ENCODE measurements around the gene RUVBL2. TPM values are rescaled to one million over a fixed set of nuclear protein-coding genes. Genes with fewer than 3 reads are reported as not detected.

RUVBL2 gene
- total and polyA plus RNA-seq, 4 donors: 29.6 to 80.1 (median 49.6) TPM

DNA sequence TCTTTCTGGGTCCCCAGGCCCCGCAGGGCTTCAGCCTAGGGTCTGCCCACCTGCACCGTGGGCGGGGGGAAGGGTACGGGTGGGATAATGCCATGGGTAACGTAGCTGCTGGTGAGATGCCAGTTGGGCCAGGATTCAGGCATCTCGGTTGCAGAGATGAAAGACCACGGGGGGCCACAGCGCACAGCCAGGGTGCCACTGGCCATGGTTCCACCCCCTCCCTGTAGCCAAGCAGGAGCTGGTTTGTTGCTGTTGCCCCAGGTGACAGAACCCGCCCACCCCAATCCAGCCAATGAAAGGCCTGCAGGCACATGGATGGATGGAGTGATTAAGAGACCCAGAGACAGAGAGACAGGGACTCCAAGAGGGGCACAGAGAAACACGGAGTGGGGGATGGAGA lies 64.9 kb downstream of the RUVBL2 start:
- Histone ChIP-seq H3K27me3 (ENCODE audit: control insufficient read depth in 4 of 4, insufficient read depth in 4 of 4, low read length in 3 of 4) (no peaks in the 10 kb centered on the region), H3K9me3 (ENCODE audit: control insufficient read depth in 4 of 4, low read length in 3 of 4) (no peaks in the 10 kb centered on the region), H3K9ac (ENCODE audit: low read depth in 1 of 2, low read length in 2 of 2) (no peak overlapping the region), H3K36me3 (ENCODE audit: control insufficient read depth in 4 of 4, insufficient read depth in 3 of 4, low read depth in 1 of 4, low read length in 3 of 4) (no peaks in the 10 kb centered on the region), H3K4me1 (ENCODE audit: control insufficient read depth in 4 of 4, insufficient read depth in 4 of 4, low read length in 3 of 4) (peaks cover 0 to 22% (median 12%) of the 10 kb centered on the region in 4 donors), H3K27ac (ENCODE audit: low read depth in 1 of 2, low read length in 2 of 2) (no peak overlapping the region), H3K4me3 (ENCODE audit: low read depth in 1 of 3, low read length in 3 of 3) (no peak overlapping the region)
- DNase-seq (ENCODE audit: low spot score): no peak
- TF ChIP-seq HNF4G (IDR thresholded peaks at IDR 0.05): no peak
- no peak for TF ChIP-seq JUND (IDR thresholded peaks at IDR 0.05)
- TF ChIP-seq, protein P1, sequence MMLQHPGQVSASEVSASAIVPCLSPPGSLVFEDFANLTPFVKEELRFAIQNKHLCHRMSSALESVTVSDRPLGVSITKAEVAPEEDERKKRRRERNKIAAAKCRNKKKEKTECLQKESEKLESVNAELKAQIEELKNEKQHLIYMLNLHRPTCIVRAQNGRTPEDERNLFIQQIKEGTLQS (IDR thresholded peaks at IDR 0.05): no peak
- TF ChIP-seq HNF4A (conservative IDR thresholded peaks at IDR 0.05): no peak
- no peak for TF ChIP-seq FOXA1 (IDR thresholded peaks at IDR 0.05)
- no peak for TF ChIP-seq SP1 (IDR thresholded peaks at IDR 0.05)
- TF ChIP-seq, protein P2, sequence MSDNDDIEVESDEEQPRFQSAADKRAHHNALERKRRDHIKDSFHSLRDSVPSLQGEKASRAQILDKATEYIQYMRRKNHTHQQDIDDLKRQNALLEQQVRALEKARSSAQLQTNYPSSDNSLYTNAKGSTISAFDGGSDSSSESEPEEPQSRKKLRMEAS (IDR thresholded peaks at IDR 0.05): no peak
- WGBS: 47% methylated on average over 10 of the region's 10 CpGs

DNA sequence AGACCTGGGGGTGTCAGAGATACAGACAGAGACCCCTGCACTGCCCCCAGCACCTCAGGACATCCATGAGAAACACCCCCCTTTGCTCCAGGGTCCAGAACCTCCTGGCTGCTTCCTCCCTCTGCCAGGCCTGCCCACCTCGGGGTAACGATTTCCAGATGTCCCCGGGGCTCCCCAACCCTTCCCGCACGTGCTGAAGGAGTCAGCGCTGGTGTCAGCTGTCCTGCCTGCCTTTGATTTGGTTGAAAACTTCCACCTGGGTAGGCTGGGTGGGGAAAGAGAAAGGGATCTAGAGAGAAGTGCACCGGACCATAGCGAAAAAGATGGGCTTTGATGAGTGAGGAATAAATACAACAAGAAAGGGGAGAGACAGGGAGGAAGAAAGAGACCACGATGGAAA lies 65.4 kb downstream of the RUVBL2 start:
- no peaks in the 10 kb centered on the region for H3K36me3 ChIP-seq (ENCODE audit: control insufficient read depth in 4 of 4, insufficient read depth in 3 of 4, low read depth in 1 of 4, low read length in 3 of 4)
- no peak overlapping the region for H3K27ac ChIP-seq (ENCODE audit: low read depth in 1 of 2, low read length in 2 of 2)
- no peak overlapping the region for H3K4me3 ChIP-seq (ENCODE audit: low read depth in 1 of 3, low read length in 3 of 3)
- no peaks in the 10 kb centered on the region for H3K27me3 ChIP-seq (ENCODE audit: control insufficient read depth in 4 of 4, insufficient read depth in 4 of 4, low read length in 3 of 4)
- no peak for DNase-seq (ENCODE audit: low spot score)
- TF ChIP-seq, protein P1 (IDR thresholded peaks at IDR 0.05): no peak
- no peak for TF ChIP-seq RXRA (IDR thresholded peaks at IDR 0.05)
- TF ChIP-seq, protein P3, sequence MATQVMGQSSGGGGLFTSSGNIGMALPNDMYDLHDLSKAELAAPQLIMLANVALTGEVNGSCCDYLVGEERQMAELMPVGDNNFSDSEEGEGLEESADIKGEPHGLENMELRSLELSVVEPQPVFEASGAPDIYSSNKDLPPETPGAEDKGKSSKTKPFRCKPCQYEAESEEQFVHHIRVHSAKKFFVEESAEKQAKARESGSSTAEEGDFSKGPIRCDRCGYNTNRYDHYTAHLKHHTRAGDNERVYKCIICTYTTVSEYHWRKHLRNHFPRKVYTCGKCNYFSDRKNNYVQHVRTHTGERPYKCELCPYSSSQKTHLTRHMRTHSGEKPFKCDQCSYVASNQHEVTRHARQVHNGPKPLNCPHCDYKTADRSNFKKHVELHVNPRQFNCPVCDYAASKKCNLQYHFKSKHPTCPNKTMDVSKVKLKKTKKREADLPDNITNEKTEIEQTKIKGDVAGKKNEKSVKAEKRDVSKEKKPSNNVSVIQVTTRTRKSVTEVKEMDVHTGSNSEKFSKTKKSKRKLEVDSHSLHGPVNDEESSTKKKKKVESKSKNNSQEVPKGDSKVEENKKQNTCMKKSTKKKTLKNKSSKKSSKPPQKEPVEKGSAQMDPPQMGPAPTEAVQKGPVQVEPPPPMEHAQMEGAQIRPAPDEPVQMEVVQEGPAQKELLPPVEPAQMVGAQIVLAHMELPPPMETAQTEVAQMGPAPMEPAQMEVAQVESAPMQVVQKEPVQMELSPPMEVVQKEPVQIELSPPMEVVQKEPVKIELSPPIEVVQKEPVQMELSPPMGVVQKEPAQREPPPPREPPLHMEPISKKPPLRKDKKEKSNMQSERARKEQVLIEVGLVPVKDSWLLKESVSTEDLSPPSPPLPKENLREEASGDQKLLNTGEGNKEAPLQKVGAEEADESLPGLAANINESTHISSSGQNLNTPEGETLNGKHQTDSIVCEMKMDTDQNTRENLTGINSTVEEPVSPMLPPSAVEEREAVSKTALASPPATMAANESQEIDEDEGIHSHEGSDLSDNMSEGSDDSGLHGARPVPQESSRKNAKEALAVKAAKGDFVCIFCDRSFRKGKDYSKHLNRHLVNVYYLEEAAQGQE (IDR thresholded peaks at IDR 0.05): no peak
- peaks cover 0 to 22% (median 12%) of the 10 kb centered on the region in 4 donors for H3K4me1 ChIP-seq (ENCODE audit: control insufficient read depth in 4 of 4, insufficient read depth in 4 of 4, low read length in 3 of 4)
- 72% methylated on average over 9 of the region's 9 CpGs for WGBS
- no peaks in the 10 kb centered on the region for H3K9me3 ChIP-seq (ENCODE audit: control insufficient read depth in 4 of 4, low read length in 3 of 4)
- H3K9ac ChIP-seq (ENCODE audit: low read depth in 1 of 2, low read length in 2 of 2): no peak overlapping the region

DNA sequence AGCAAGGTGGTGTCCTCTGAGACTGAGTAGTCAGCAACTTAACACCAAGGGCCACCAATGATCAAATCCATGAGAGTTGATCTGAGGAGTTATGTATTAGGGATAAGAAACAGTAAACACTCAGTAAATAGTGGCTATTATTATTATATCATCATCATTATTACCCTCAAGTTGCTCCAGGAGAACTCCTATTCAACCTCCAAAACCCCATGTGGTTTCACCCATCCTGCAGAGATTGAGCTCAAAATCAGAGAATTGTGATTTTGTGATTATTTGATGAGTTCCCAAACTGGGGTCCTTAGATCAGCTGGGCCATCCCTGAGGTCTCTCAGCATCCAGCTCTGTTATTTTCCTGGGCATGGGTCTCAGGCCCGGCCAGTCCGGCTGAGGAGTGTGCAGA lies 67.3 kb downstream of the RUVBL2 start:
- 96% methylated on average over 2 of the region's 2 CpGs for WGBS
- Histone ChIP-seq H3K4me3 (ENCODE audit: low read depth in 1 of 3, low read length in 3 of 3) (no peak overlapping the region), H3K9ac (ENCODE audit: low read depth in 1 of 2, low read length in 2 of 2) (no peak overlapping the region), H3K27ac (ENCODE audit: low read depth in 1 of 2, low read length in 2 of 2) (no peak overlapping the region), H3K9me3 (ENCODE audit: control insufficient read depth in 4 of 4, low read length in 3 of 4) (no peaks in the 10 kb centered on the region), H3K36me3 (ENCODE audit: control insufficient read depth in 4 of 4, insufficient read depth in 3 of 4, low read depth in 1 of 4, low read length in 3 of 4) (no peaks in the 10 kb centered on the region), H3K27me3 (ENCODE audit: control insufficient read depth in 4 of 4, insufficient read depth in 4 of 4, low read length in 3 of 4) (no peaks in the 10 kb centered on the region), H3K4me1 (ENCODE audit: control insufficient read depth in 4 of 4, insufficient read depth in 4 of 4, low read length in 3 of 4) (peaks cover 0 to 21% (median 12%) of the 10 kb centered on the region in 4 donors)
- DNase-seq (ENCODE audit: low spot score): no peak
- no peak for TF ChIP-seq JUND (IDR thresholded peaks at IDR 0.05)
- TF ChIP-seq, protein P3 (IDR thresholded peaks at IDR 0.05): no peak
- no peak for TF ChIP-seq HNF4A (conservative IDR thresholded peaks at IDR 0.05)
- TF ChIP-seq FOXA2 (IDR thresholded peaks at IDR 0.05): no peak
- no peak for TF ChIP-seq EGR1 (IDR thresholded peaks at IDR 0.05; ENCODE audit: low read depth in 2 of 2)
- TF ChIP-seq RXRA (IDR thresholded peaks at IDR 0.05): no peak
- TF ChIP-seq TAF1 (conservative IDR thresholded peaks at IDR 0.05): no peak
- no peak for TF ChIP-seq YY1 (IDR thresholded peaks at IDR 0.05)
- TF ChIP-seq, protein P4, sequence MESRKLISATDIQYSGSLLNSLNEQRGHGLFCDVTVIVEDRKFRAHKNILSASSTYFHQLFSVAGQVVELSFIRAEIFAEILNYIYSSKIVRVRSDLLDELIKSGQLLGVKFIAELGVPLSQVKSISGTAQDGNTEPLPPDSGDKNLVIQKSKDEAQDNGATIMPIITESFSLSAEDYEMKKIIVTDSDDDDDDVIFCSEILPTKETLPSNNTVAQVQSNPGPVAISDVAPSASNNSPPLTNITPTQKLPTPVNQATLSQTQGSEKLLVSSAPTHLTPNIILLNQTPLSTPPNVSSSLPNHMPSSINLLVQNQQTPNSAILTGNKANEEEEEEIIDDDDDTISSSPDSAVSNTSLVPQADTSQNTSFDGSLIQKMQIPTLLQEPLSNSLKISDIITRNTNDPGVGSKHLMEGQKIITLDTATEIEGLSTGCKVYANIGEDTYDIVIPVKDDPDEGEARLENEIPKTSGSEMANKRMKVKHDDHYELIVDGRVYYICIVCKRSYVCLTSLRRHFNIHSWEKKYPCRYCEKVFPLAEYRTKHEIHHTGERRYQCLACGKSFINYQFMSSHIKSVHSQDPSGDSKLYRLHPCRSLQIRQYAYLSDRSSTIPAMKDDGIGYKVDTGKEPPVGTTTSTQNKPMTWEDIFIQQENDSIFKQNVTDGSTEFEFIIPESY (IDR thresholded peaks at IDR 0.05): no peak
- TF ChIP-seq, protein P1 (IDR thresholded peaks at IDR 0.05): no peak
- no peak for TF ChIP-seq GABPA (IDR thresholded peaks at IDR 0.05 in 1 of 2, conservative IDR thresholded peaks at IDR 0.05 in 1 of 2)
